ENCODE data around the gene KLK15. TPM values are rescaled to one million over a fixed set of nuclear protein-coding genes. Genes with fewer than 3 reads are reported as not detected.

The KLK15 gene
- total and polyA plus RNA-seq, 2 of the 4 experiments (the other 2 are of a cell fraction) = not detected

- H2AFZ ChIP-seq (replicated peaks; ENCODE audit: low read length, poor library complexity) = no peak within 1 kb of the TSS
- no peak within 1 kb of the TSS for H3K4me3 ChIP-seq (ENCODE audit: insufficient read depth, low read depth, low read length)
- DNase-seq (no peak), ATAC-seq (ENCODE audit: low read depth) (no peak)
- no peak within 1 kb of the TSS for H2BK5ac ChIP-seq (ENCODE audit: low read depth, low read length, poor library complexity, severe bottlenecking)
- no peak within 1 kb of the TSS for H2AK9ac ChIP-seq (replicated peaks; ENCODE audit: low read depth, low read length, poor library complexity)
- no peaks in the 10 kb centered on the region for H3K9me3 ChIP-seq (ENCODE audit: control insufficient read depth, insufficient read depth, low read length)
- no peak within 1 kb of the TSS for H3K56ac ChIP-seq (ENCODE audit: extremely low read depth, insufficient read depth, low read length)
- TF ChIP-seq USF2 (IDR thresholded peaks at IDR 0.05; ENCODE audit: low read depth, low read length) = no peak
- no peak for TF ChIP-seq FOS (IDR thresholded peaks at IDR 0.05; ENCODE audit: low read depth, low read length)
- TF ChIP-seq RFX5 (IDR thresholded peaks at IDR 0.05; ENCODE audit: low read depth, low read length) = no peak
- TF ChIP-seq MXI1 (IDR thresholded peaks at IDR 0.05; ENCODE audit: borderline replicate concordance, low read depth, low read length) = no peak
- TF ChIP-seq CHD1 (IDR thresholded peaks at IDR 0.05; ENCODE audit: low read depth, low read length) = no peak
- TF ChIP-seq POLR2A (IDR thresholded peaks at IDR 0.05; ENCODE audit: low read depth, low read length) = no peak
- no peak for TF ChIP-seq RAD21 (IDR thresholded peaks at IDR 0.05; ENCODE audit: low read length)
- TF ChIP-seq NFE2L2 (IDR thresholded peaks at IDR 0.05; ENCODE audit: low read depth, low read length) = no peak
- no peak for TF ChIP-seq SMC3 (IDR thresholded peaks at IDR 0.05; ENCODE audit: low read depth, low read length)
- TF ChIP-seq BHLHE40 (IDR thresholded peaks at IDR 0.05; ENCODE audit: low read depth, low read length) = no peak
- TF ChIP-seq RCOR1 (IDR thresholded peaks at IDR 0.05; ENCODE audit: insufficient replicate concordance, low read length) = no peak
- TF ChIP-seq MAFK (IDR thresholded peaks at IDR 0.05; ENCODE audit: low read depth, low read length) = no peak
- H3K14ac ChIP-seq (replicated peaks; ENCODE audit: low read depth, low read length) = no peak within 1 kb of the TSS
- H3K23ac ChIP-seq (ENCODE audit: low read depth, low read length) = no peak within 1 kb of the TSS
- intact Hi-C loops (cut with micrococcal nuclease) (no loop called here), in situ Hi-C loops (cut with MboI; ENCODE audit: low sequenced_read_pairs) (no loop called here), dilution Hi-C loops (cut with HindIII; ENCODE audit: low sequenced_read_pairs, unreplicated experiment) (no loop called here)
- CTCF ChIA-PET = no interaction called here
- no peaks in the 10 kb centered on the region for H4K20me1 ChIP-seq (ENCODE audit: insufficient read depth, low read length)
- no peak within 1 kb of the TSS for H4K91ac ChIP-seq (ENCODE audit: insufficient read depth, low read depth, low read length)
- H3K36me3 ChIP-seq (ENCODE audit: control insufficient read depth, insufficient read depth, low read length) = no peaks in the 10 kb centered on the region
- H2AK5ac ChIP-seq (ENCODE audit: low read depth, low read length) = no peak within 1 kb of the TSS
- no peak within 1 kb of the TSS for H4K8ac ChIP-seq (ENCODE audit: low read depth in 2 of 2, low read length in 2 of 2)
- H3K4me2 ChIP-seq (ENCODE audit: low read depth, low read length) = no peak within 1 kb of the TSS
- H2BK120ac ChIP-seq (ENCODE audit: low read depth, low read length) = no peak within 1 kb of the TSS
- BruUV-seq (replicated peaks) = no TSS peak
- H3K4ac ChIP-seq (ENCODE audit: low read depth, low read length) = no peak within 1 kb of the TSS
- no peak within 1 kb of the TSS for H4K5ac ChIP-seq (ENCODE audit: low read depth, low read length)
- 40% methylated on average over 1 of the region's 14 CpGs; no CpG with 5 or more reads in 1 of the 2 experiments for WGBS, 2 experiments (ENCODE audit: extremely low coverage in 2 of 2, insufficient read length in 1 of 2)
- no peak within 1 kb of the TSS for H2BK20ac ChIP-seq (ENCODE audit: low read depth, low read length)
- no peaks in the 10 kb centered on the region for H3K79me1 ChIP-seq (ENCODE audit: low read depth in 1 of 2, low read length in 2 of 2)
- no peak within 1 kb of the TSS for H3K27ac ChIP-seq (ENCODE audit: insufficient read depth, low read length)
- H2BK15ac ChIP-seq (ENCODE audit: low read depth, low read length) = no peak within 1 kb of the TSS
- H3K27me3 ChIP-seq (ENCODE audit: control insufficient read depth, insufficient read depth, low read length) = peaks cover 34% of the 10 kb centered on the region
- no peaks in the 10 kb centered on the region for H3K9me1 ChIP-seq (ENCODE audit: insufficient read depth, low read length)
- H3K18ac ChIP-seq (ENCODE audit: low read depth, low read length) = no peak within 1 kb of the TSS
- H3K9ac ChIP-seq (ENCODE audit: low read depth, low read length) = no peak within 1 kb of the TSS
- H3K4me1 ChIP-seq (ENCODE audit: control insufficient read depth, insufficient read depth, low read length) = no peaks in the 10 kb centered on the region
- POLR2A ChIA-PET (ENCODE audit: unreplicated experiment) = no interaction called here
Observed at GRCh38 chr19:50823389-50824042, 9.9 kb downstream of the KLK15 start, which contains the start of gene KLK1. Gene KLK1 (minus strand): TSS chr19:50823787. CDS start chr19:50823748, 39 bp downstream.

Measured in IMR-90 (cell line).